K562 treated with DMSO at 1 percent for 4 hours (cell line): ENCODE measurements around the gene ZNF532. TPM values are rescaled to one million over a fixed set of nuclear protein-coding genes. Genes with fewer than 3 reads are reported as not detected.

ENCODE experiments used
- total RNA-seq: library from RNA; unstranded; fragments of 300-600 nt; gene quantifications from 2 replicates; pipeline ENCODE4 v1.2.3, GENCODE V29; 2022; ENCODE audit not compliant: insufficient read depth

Gene ZNF532, protein sequence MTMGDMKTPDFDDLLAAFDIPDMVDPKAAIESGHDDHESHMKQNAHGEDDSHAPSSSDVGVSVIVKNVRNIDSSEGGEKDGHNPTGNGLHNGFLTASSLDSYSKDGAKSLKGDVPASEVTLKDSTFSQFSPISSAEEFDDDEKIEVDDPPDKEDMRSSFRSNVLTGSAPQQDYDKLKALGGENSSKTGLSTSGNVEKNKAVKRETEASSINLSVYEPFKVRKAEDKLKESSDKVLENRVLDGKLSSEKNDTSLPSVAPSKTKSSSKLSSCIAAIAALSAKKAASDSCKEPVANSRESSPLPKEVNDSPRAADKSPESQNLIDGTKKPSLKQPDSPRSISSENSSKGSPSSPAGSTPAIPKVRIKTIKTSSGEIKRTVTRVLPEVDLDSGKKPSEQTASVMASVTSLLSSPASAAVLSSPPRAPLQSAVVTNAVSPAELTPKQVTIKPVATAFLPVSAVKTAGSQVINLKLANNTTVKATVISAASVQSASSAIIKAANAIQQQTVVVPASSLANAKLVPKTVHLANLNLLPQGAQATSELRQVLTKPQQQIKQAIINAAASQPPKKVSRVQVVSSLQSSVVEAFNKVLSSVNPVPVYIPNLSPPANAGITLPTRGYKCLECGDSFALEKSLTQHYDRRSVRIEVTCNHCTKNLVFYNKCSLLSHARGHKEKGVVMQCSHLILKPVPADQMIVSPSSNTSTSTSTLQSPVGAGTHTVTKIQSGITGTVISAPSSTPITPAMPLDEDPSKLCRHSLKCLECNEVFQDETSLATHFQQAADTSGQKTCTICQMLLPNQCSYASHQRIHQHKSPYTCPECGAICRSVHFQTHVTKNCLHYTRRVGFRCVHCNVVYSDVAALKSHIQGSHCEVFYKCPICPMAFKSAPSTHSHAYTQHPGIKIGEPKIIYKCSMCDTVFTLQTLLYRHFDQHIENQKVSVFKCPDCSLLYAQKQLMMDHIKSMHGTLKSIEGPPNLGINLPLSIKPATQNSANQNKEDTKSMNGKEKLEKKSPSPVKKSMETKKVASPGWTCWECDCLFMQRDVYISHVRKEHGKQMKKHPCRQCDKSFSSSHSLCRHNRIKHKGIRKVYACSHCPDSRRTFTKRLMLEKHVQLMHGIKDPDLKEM (N-terminal part only)
- not detected in 2 replicates for total RNA-seq

DNA sequence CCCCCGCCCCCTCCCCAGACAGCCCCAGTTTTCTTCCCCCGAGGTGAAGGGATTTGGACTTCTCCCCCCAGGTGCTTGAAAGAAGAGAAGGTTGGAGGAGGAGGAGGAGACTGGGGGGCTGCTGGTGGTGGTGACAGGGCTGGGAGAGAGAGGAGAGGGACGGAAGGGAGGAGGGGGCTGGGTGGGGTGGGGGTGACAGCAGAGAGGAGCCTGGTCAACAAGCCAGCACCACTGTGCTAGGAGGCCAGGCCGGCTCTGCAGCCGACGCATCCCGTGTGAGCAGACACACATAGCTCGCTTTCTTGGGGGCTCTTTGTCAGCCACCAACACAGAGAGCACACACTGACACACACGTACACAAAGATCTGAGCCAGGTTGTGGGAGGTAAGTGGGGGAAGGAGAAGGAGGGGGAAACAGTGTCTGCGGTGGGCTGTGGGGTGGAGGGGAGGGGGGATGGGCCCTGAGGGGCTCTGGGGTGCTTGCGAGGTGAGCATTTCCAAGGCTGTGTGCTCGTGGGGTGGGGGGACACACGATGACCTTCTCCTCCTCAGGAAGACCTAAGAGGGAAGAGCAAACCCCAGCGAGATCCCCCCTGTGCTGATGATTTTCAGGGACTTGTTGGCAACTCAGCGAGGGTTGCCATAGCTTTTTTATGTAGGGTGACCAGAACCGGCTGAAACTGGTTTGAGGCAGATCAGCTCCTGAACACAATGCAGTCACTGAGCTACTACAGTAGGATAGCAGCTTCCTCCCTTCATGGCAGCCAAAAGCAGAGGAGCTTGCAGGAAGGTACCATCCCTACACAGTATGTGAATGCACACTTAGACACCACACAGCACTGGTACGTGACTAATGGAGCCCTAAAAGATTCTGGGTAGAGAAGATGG is at the start of gene ZNF532:
Gene ZNF532 (plus strand): TSS at position 732 of the 887 bp plus-strand sequence. CDS start 53,411 bp downstream, outside the sequence.

Other genes with a start within 250 kb of the ZNF532 start
- not detected in 2 replicates for gene ALPK2, start 235.8 kb upstream of the ZNF532 start, total RNA-seq
- gene MALT1, start 193.4 kb upstream of the ZNF532 start, total RNA-seq, result 0.12 and 0.25 TPM in 2 replicates